ENCODE measurements around the gene FGFBP2.

DNA sequence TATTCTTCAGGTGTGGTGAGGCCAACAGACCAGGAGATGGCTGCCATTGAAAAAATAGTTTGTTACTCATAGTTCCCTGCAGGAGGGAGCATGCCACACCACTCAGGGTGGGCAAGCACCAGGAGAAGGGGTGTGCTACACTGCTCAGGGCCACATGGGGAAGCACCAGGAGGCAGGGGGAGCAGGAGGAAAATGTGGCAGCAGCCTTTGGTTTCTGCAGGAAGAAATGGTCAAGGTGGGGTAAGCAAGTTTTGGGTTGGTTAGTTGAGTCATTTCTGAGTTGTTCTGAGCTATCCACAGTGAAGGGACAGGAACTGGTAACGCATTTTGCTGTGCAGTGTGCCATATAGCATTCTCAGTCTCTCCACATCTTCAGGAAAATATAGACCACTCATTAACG lies 48.2 kb downstream of the FGFBP2 start:
- TF ChIP-seq SP1 (IDR thresholded peaks at IDR 0.05) = no peak
- TF ChIP-seq BHLHE40 (IDR thresholded peaks at IDR 0.05; ENCODE audit: borderline replicate concordance) = no peak
- no peak for TF ChIP-seq FOXM1 (IDR thresholded peaks at IDR 0.05; ENCODE audit: borderline replicate concordance)
- no peak for TF ChIP-seq FOXA1 (IDR thresholded peaks at IDR 0.05)
- TF ChIP-seq HDGF (IDR thresholded peaks at IDR 0.05; ENCODE audit: borderline replicate concordance) = no peak
- TF ChIP-seq ELF4 (IDR thresholded peaks at IDR 0.05) = no peak
- no peak for TF ChIP-seq SUZ12 (IDR thresholded peaks at IDR 0.05)
- TF ChIP-seq ZNF384 (IDR thresholded peaks at IDR 0.05) = no peak
- TF ChIP-seq LEF1 (IDR thresholded peaks at IDR 0.05; ENCODE audit: borderline replicate concordance) = no peak
